ENCODE measurements around the gene IL5. TPM values are rescaled to one million over a fixed set of nuclear protein-coding genes. Genes with fewer than 3 reads are reported as not detected.
"Not testable (repeated sequence)": the region's sequence is repeated elsewhere in the genome, so short reads cannot be mapped to it uniquely, and the experiment has no call there.

IL5 gene
- polyA plus RNA-seq, 1 donor (not counting 4 experiments of a cell fraction or from before 2014, with no cell fraction given), result not detected

GRCh38 chr5:132586063-132586462 is 42.7 kb upstream of the IL5 start:
- no peak overlapping the region for H3K4me2 ChIP-seq (ENCODE audit: control insufficient read depth, extremely low read depth, insufficient read depth, low read depth, low read length)
- H3K4me3 ChIP-seq (ENCODE audit: control insufficient read depth in 2 of 3, extremely low read depth in 1 of 3, insufficient read depth in 2 of 3, low read depth in 1 of 3, low read length in 3 of 3), result no peak overlapping the region
- dilution Hi-C loops (cut with MboI; ENCODE audit: extremely low pct_ligation_motif_present, low sequenced_read_pairs), result no loop called here
- H3K36me3 ChIP-seq (ENCODE audit: control insufficient read depth in 2 of 2, extremely low read depth in 1 of 2, insufficient read depth in 2 of 2, low read length in 2 of 2), result peaks cover 8 to 14% of the 10 kb centered on the region in 2 experiments
- no peak overlapping the region for H3K9ac ChIP-seq (ENCODE audit: control insufficient read depth, extremely low read depth, insufficient read depth, low read length)
- H3K9me1 ChIP-seq (ENCODE audit: control insufficient read depth, extremely low read depth, insufficient read depth, low read length), result no peaks in the 10 kb centered on the region
- no peaks in the 10 kb centered on the region for H4K20me1 ChIP-seq (ENCODE audit: control insufficient read depth, extremely low read depth, insufficient read depth, low read length)
- H3K27me3 ChIP-seq (ENCODE audit: control insufficient read depth, extremely low read depth, insufficient read depth, low read length), result no peaks in the 10 kb centered on the region
- FAIRE-seq (no peak), DNase-seq (ENCODE audit: low read depth, low spot score) (no peak)
- no peaks in the 10 kb centered on the region for H3K4me1 ChIP-seq (ENCODE audit: control insufficient read depth, extremely low read depth, insufficient read depth, low read length)
- TF ChIP-seq, protein P1, sequence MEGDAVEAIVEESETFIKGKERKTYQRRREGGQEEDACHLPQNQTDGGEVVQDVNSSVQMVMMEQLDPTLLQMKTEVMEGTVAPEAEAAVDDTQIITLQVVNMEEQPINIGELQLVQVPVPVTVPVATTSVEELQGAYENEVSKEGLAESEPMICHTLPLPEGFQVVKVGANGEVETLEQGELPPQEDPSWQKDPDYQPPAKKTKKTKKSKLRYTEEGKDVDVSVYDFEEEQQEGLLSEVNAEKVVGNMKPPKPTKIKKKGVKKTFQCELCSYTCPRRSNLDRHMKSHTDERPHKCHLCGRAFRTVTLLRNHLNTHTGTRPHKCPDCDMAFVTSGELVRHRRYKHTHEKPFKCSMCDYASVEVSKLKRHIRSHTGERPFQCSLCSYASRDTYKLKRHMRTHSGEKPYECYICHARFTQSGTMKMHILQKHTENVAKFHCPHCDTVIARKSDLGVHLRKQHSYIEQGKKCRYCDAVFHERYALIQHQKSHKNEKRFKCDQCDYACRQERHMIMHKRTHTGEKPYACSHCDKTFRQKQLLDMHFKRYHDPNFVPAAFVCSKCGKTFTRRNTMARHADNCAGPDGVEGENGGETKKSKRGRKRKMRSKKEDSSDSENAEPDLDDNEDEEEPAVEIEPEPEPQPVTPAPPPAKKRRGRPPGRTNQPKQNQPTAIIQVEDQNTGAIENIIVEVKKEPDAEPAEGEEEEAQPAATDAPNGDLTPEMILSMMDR (optimal IDR thresholded peaks at IDR 0.05 in 1 of 3, IDR thresholded peaks at IDR 0.05 in 1 of 3, conservative IDR thresholded peaks at IDR 0.05 in 1 of 3; ENCODE audit: extremely low read depth in 1 of 3, insufficient read depth in 2 of 3, low read length in 3 of 3), result no peak
- no peak for TF ChIP-seq EZH2 (IDR thresholded peaks at IDR 0.05; ENCODE audit: low read length)
- H3K27ac ChIP-seq (ENCODE audit: control insufficient read depth, insufficient read depth, low read length), result no peak overlapping the region
- no peaks in the 10 kb centered on the region for H3K79me2 ChIP-seq (ENCODE audit: control insufficient read depth, insufficient read depth, low read length)
- no peaks in the 10 kb centered on the region for H3K9me3 ChIP-seq (ENCODE audit: control insufficient read depth, low read depth, low read length)
- H2AFZ ChIP-seq (ENCODE audit: control insufficient read depth, low read length), result no peak overlapping the region

- dilution Hi-C loops (cut with MboI; ENCODE audit: extremely low pct_ligation_motif_present, low sequenced_read_pairs); FAIRE-seq; H3K4me3 ChIP-seq (ENCODE audit: control insufficient read depth in 2 of 3, extremely low read depth in 1 of 3, insufficient read depth in 2 of 3, low read depth in 1 of 3, low read length in 3 of 3); H3K79me2 ChIP-seq (ENCODE audit: control insufficient read depth, insufficient read depth, low read length); H3K4me2 ChIP-seq (ENCODE audit: control insufficient read depth, extremely low read depth, insufficient read depth, low read depth, low read length); H3K27me3 ChIP-seq (ENCODE audit: control insufficient read depth, extremely low read depth, insufficient read depth, low read length); DNase-seq (ENCODE audit: low read depth, low spot score); H3K9ac ChIP-seq (ENCODE audit: control insufficient read depth, extremely low read depth, insufficient read depth, low read length); H3K4me1 ChIP-seq (ENCODE audit: control insufficient read depth, extremely low read depth, insufficient read depth, low read length); H3K9me1 ChIP-seq (ENCODE audit: control insufficient read depth, extremely low read depth, insufficient read depth, low read length); H2AFZ ChIP-seq (ENCODE audit: control insufficient read depth, low read length); H3K27ac ChIP-seq (ENCODE audit: control insufficient read depth, insufficient read depth, low read length); H3K9me3 ChIP-seq (ENCODE audit: control insufficient read depth, low read depth, low read length); H4K20me1 ChIP-seq (ENCODE audit: control insufficient read depth, extremely low read depth, insufficient read depth, low read length): not testable (repeated sequence)
- peaks cover 8 to 11% of the 10 kb centered on the region in 2 experiments for H3K36me3 ChIP-seq (ENCODE audit: control insufficient read depth in 2 of 2, extremely low read depth in 1 of 2, insufficient read depth in 2 of 2, low read length in 2 of 2)
These were observed 41.2 kb upstream of the IL5 start for GRCh38 chr5:132584560-132584959.

DNA sequence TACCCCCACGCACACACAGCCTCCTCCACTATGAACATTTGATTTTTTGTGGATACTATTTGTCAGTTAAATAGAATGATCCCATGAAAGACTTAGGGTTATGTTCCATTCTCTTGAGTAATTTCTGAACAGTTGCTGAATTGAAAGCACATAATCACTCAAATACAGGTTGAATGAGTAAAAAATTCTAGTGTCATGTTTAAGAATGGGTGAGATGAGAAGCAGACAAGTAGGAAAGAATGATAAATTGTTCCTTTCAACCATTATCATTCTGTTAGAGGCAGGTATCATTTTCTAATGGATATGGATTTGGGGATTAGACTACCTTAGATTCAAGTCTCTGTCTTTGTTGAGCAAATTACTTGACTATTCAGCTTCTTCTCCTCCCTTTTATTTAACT is 32.8 kb upstream of the IL5 start:
- dilution Hi-C loops (cut with MboI; ENCODE audit: extremely low pct_ligation_motif_present, low sequenced_read_pairs), result no loop called here
- TF ChIP-seq EZH2 (IDR thresholded peaks at IDR 0.05; ENCODE audit: low read length), result no peak
- TF ChIP-seq, protein P1 (optimal IDR thresholded peaks at IDR 0.05 in 1 of 3, IDR thresholded peaks at IDR 0.05 in 1 of 3, conservative IDR thresholded peaks at IDR 0.05 in 1 of 3; ENCODE audit: extremely low read depth in 1 of 3, insufficient read depth in 2 of 3, low read length in 3 of 3), result no peak
- Histone ChIP-seq H3K4me3 (ENCODE audit: control insufficient read depth in 2 of 3, extremely low read depth in 1 of 3, insufficient read depth in 2 of 3, low read depth in 1 of 3, low read length in 3 of 3) (no peak overlapping the region), H3K27ac (ENCODE audit: control insufficient read depth, insufficient read depth, low read length) (no peak overlapping the region), H3K36me3 (ENCODE audit: control insufficient read depth in 2 of 2, extremely low read depth in 1 of 2, insufficient read depth in 2 of 2, low read length in 2 of 2) (peaks cover 4 to 6% of the 10 kb centered on the region in 2 experiments), H2AFZ (ENCODE audit: control insufficient read depth, low read length) (no peak overlapping the region), H3K79me2 (ENCODE audit: control insufficient read depth, insufficient read depth, low read length) (no peaks in the 10 kb centered on the region), H3K9me3 (ENCODE audit: control insufficient read depth, low read depth, low read length) (no peaks in the 10 kb centered on the region), H4K20me1 (ENCODE audit: control insufficient read depth, extremely low read depth, insufficient read depth, low read length) (no peaks in the 10 kb centered on the region), H3K4me1 (ENCODE audit: control insufficient read depth, extremely low read depth, insufficient read depth, low read length) (no peaks in the 10 kb centered on the region), H3K9me1 (ENCODE audit: control insufficient read depth, extremely low read depth, insufficient read depth, low read length) (no peaks in the 10 kb centered on the region), H3K9ac (ENCODE audit: control insufficient read depth, extremely low read depth, insufficient read depth, low read length) (no peak overlapping the region), H3K27me3 (ENCODE audit: control insufficient read depth, extremely low read depth, insufficient read depth, low read length) (no peaks in the 10 kb centered on the region), H3K4me2 (ENCODE audit: control insufficient read depth, extremely low read depth, insufficient read depth, low read depth, low read length) (no peak overlapping the region)
- no peak for DNase-seq (ENCODE audit: low read depth, low spot score)
- no peak for FAIRE-seq
